ENCODE measurements around the gene RPS29.

DNA sequence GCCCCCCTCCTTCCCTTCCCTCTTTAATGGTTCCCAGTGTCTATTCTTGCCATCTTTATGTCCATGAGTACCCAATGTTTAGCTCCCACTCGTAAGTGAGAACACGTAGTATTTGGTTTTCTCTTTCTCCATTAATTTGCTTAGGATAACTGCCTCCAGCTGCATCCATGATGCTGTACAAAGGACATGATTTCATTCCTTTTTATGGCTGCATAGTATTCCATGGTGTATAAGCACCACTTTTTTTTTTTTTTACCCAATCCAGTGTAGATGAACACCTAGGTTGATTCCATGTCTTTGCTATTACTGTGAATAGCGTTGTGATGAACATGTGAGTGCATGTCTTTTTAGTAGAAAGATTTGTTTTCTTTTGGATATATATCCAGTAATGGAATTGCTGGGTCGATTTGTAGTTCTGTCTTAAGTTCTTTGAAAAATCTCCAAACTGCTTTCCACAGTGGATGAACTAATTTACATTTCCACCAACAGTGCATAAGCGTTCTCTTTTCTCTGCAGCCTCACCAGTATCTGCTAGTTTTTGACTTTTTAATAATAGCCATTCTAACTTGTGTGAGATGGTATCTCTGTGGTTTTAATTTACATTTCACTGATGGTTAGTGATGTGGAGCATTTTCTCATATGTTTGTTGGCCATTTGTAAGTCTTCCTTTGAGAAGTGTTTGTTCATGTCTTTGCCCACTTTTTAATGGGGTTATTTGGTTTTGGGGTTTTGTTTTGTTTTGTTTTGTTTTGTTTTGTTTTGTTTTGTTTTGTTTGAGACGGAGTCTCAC is 26.0 kb downstream of the RPS29 start:
- no peak for TF ChIP-seq EZH2 (IDR thresholded peaks at IDR 0.05; ENCODE audit: borderline replicate concordance, low read length)
- TF ChIP-seq, protein P1, sequence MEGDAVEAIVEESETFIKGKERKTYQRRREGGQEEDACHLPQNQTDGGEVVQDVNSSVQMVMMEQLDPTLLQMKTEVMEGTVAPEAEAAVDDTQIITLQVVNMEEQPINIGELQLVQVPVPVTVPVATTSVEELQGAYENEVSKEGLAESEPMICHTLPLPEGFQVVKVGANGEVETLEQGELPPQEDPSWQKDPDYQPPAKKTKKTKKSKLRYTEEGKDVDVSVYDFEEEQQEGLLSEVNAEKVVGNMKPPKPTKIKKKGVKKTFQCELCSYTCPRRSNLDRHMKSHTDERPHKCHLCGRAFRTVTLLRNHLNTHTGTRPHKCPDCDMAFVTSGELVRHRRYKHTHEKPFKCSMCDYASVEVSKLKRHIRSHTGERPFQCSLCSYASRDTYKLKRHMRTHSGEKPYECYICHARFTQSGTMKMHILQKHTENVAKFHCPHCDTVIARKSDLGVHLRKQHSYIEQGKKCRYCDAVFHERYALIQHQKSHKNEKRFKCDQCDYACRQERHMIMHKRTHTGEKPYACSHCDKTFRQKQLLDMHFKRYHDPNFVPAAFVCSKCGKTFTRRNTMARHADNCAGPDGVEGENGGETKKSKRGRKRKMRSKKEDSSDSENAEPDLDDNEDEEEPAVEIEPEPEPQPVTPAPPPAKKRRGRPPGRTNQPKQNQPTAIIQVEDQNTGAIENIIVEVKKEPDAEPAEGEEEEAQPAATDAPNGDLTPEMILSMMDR (conservative IDR thresholded peaks at IDR 0.05 in 1 of 2, IDR thresholded peaks at IDR 0.05 in 1 of 2; ENCODE audit: extremely low read depth in 1 of 2, insufficient read depth in 1 of 2, low read depth in 1 of 2, low read length in 2 of 2) = no peak

Measured in mammary epithelial cell (primary cell).